HG02870 (cell line): Measurements from ENCODE around the gene DCAKD.

Experiments
- ATAC-seq: cut with Tn5 transposase; IDR thresholded peaks from one replicate; pipeline ENCODE4 v1.9.1; 2021; ENCODE audit warnings: mild to moderate bottlenecking, moderate library complexity; ENCODE audit not compliant: unreplicated experiment

Gene DCAKD

DNA sequence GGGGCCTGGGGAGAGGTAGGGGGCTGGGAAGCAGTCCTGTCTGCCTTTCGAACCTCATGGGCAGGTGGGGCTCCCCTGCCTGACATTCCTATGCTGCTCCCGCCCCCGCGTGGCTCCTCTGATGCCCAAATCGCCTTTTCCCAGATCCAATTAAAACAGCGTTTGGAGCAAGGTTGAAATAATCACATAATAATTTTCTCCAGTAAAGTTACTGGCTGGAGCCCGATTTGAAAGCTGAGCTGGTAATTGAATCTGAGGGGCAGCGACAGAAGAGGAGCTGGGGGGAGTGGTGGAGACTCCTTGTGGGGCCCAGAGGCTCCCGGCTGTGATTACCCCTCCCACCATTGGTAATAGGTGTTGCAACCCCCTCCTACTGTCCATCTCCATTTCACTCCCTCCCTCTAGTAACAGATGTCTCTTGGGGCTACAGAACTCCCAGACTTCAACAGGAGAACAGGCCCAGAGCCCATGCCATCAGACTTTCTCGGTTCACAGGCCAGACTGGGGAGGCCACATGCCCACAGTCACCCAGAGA, 44.4 kb downstream of the DCAKD start:
- ATAC-seq: no peak

DNA sequence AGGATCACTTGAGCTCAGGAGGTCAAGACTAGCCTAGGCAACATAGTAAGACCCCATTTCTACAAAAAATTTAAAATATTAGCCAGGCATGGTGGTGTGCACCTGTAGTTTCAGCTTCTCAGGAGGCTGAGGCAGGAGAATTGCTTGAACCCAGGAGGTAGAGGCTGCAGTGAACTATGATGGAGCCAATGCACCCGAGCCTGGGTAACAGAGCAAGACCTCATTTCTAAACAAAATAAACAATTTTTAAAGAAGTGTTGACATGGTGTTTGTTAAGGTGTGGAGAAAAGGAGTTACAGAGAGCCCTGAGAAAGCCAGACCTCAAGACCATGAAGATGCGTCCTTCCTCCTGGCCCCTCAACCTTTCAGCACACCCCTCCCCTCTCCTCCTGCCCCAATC, 45.7 kb downstream of the DCAKD start:
- no peak for ATAC-seq

- no peak for ATAC-seq
These were observed 47.0 kb downstream of the DCAKD start for GRCh38 chr17:45004388-45004787.

- ATAC-seq: no peak
These were observed 47.6 kb downstream of the DCAKD start for GRCh38 chr17:45003877-45004276.

DNA sequence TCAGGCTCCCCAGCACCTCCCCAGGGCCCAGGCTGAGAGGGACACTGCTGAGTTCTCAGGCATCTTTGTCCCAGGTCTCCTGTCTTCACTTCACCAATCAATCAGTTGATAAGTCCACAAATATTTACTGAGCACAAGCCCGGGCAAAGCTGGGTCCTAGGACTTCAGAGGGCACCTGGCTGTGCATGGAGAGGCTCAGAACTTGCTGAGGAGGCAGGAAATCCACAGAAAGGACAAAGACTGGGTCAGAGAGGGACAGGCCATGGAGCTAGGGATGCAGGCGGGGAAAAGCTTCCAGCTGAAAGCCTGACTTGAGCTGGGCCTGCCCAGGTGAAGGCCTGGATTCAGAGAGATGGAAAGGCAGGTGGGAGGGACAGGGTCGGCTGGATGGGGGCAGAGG, 50.1 kb downstream of the DCAKD start:
- ATAC-seq: no peak

DNA sequence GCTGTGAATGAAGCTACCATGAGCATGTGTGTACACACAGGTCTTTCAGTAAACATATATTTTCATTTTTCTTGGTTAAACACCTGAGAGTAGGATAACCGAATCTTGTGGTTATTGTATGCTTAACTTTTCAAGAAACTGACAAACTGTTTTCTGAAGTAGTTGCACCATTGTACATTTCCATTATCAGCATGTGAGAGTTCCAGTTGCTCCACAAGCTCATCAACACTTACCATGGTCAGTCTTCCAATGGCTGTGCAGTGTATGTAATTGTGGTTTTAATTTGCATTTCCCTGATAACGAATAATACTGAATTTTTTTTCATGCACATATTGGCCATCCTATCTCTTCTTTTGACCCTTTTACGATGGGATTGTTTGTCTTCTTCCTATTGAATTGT, 52.0 kb downstream of the DCAKD start:
- ATAC-seq: no peak

- no peak for ATAC-seq
These were observed 52.8 kb downstream of the DCAKD start for GRCh38 chr17:44998646-44999045.

GRCh38 chr17:44997733-44998520, 53.5 kb downstream of the DCAKD start:
- ATAC-seq: no peak

DNA sequence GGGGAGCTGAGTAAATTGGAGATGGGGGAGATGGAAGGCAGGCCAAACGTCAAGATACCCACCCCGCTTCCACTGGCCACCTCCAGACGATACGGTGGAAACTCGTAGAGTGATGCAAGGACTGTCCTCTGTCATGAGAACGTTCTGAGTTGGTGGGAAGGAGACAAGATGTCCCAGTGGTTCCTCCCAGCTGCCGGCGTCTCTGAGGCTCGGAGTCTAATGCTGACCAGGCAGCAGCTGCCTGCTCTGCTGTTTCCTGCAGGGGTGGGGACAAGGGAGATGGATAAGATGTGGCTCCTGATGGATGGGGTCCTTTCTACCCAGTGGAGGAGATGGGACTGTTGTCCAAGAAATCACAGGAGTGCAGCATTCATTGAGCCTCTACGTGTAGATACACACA, 55.1 kb downstream of the DCAKD start:
- ATAC-seq: no peak

DNA sequence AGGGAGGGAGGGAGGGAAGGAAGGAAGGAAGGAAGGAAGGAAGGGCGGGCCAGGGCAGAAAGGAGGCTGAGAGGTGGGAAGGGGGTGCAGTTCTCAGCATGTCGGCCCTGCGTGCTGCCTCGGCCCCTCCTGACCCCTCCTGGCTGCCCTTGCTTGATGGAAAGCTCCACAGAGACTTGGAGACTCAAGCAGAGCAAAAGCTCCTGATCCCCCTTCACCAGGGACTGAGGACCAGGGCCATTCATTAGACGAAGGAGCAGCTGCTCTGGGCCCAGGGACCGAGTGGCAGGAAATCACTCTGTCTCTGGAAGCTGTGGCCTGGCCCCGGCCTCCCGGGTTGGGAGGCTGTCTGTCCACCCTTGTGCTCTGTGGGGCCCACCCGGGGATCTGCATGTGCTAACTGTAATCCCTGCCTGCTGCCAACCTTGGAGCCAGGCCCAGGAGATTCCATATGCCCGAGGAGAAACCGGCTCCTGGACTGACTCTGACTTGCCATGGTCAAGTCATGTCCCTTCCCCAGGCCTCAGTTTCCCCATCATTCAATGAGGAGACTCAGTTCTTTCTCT, 55.9 kb downstream of the DCAKD start:
- no peak for ATAC-seq

DNA sequence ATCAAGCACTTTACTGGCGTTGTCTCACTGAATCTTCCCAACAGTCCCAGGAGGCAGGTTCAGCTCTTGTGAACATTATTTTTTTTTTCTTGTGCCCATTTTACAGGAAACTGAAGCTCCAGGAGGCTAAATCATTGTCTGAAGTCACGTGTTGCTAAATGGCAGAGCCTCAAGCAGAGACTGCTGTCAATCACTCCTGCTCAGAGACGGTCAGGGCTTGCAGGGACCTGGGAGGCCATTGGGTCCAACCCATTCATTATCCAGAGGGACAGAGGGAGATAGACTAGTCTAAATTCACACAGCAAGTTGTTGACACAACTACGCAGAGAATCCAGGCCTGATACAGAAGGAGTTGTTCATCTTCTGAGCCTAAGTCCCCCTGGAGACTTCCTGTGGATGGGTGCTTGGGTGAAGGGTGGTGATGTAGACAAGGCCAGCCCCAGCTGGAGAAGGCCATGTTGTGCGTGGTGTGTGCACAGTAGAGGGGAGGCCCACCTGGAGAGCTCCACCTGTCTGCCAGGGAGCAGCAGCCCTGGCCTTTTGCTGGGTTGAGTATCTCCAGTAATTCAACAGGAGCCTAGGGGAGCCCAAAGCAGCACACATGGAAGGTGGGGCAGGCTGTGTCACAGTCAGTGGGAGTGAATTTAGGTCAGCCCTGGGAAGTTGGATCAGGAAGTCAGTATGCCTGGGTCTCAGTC, 59.0 kb downstream of the DCAKD start:
- no peak for ATAC-seq

DNA sequence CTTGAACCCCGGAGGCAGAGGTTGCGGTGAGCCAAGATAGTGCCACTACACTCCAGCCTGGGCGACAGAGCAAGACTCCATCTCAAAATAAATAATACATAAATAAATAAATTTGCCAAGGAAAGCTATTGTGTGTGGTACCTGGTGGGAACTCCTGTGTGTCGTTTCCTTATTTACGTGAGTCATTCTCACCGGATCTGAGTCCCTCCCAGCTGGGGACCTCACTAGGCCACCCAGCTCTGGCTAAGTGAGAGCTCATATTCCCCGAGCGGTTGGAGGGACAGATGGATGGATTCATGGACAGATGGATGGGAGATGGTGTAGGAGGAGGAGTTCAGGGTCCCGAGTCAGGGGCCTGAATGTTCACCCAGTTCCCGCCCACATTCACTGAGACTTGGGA, 60.4 kb downstream of the DCAKD start:
- no peak for ATAC-seq

- no peak for ATAC-seq
These were observed 61.8 kb downstream of the DCAKD start for GRCh38 chr17:44989552-44990138.

DNA sequence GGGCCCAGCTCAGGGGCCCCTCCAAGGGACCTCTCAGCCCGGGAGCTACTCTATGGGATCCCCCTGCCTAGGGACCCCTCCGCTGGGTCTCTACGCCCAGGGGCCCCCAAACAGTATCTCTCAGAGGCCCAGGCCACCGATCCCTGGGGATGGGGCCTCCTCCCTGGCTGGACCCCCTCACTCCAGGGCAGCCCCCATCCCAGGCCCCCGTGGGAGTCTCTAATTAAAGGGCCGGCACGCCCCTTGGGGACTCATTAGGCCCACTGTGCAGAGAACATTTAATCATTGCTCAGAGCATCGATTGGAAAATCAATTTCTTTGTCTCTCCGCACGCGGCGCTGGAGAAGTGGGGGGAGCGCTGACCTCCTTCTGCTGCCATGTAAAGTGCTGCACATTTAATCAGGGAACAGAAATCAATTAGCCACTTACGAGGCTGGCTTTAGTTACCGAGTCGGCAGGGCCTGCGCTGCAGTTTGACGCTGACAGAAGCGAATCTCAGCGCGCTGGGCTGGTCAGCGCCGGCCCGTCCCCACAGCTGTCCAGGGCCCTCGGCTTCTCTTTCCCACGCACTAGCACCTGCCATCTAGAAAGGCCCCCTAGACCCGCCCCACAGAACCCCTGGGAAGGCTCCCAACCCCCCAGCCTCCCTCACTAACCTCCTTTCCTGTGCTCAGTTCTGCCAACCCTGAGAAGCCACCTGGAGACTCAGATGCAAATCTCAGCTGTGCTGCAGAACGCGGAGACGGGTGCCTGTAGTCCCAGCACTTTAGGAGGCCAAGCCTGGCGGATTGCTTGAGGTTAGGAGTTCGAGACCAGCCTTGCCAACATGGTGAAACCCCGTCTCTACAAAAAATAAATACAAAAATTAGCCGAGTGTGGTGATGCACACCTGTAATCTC, 63.1 kb downstream of the DCAKD start:
- ATAC-seq: no peak

GRCh38 chr17:44983563-44983962, 67.9 kb downstream of the DCAKD start:
- ATAC-seq: no peak

- no peak for ATAC-seq
These were observed 69.2 kb downstream of the DCAKD start for GRCh38 chr17:44982113-44982702.

DNA sequence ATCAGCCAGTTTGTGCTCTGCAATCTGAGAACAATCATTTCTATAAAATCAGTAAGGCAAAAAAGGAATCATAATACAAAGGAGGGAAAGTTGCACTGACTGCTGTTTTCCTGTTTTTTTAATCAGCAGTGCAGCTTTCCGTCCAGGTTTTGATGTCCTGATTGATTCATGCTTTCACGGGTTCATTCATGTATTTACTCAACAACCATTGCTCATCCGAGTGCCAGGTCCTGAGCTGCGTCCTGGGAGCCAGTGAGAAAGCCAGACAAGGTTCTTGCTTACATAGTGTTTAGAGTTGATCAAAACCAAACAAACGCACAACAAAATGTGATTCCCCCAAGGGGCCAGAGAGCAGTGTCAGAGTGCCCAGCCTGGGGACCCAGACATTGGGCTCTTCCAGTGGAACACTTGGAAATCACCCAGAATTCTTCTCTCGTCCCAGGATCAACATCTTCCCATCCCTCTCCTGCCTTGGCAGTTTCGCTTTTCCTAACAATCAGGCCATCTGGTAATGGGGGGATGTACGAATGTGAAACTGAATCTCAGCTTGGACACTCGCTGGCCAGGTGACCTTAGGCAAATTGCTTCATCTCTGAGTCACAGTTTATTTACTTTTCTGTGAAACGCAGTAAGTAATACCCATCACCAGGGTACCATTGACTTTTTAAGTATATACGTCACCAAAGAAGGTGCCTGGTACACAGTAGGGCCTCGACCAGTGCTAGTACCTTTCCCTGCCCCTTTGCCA, 70.0 kb downstream of the DCAKD start:
- no peak for ATAC-seq

DNA sequence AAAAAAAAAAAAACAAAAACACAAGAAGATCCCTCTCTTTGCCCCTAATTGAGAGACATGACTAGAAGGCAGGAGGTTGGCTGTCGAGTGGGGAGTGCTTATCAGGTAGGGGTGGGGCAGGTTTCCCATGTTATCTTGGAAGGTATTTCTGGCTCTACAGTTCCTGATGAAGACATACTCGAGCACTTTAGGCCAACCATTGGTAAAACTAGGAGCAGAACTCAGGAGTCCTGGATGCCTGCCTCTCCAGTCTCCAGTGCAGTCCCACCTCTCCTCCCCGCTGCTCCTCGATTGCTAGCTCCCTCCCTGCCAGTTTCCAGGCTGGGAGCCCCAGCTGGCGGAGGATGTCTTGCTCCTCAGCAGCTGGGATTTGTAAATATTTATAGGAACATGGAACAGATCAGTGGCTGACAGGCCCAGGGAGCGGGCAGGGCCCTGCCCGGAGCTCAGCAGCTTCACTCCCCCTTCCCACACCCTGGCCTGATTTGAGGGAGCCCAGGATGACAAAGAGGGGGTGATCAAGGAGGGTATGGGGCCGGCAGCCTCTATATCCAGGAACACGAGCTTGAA, 71.9 kb downstream of the DCAKD start:
- ATAC-seq: no peak

DNA sequence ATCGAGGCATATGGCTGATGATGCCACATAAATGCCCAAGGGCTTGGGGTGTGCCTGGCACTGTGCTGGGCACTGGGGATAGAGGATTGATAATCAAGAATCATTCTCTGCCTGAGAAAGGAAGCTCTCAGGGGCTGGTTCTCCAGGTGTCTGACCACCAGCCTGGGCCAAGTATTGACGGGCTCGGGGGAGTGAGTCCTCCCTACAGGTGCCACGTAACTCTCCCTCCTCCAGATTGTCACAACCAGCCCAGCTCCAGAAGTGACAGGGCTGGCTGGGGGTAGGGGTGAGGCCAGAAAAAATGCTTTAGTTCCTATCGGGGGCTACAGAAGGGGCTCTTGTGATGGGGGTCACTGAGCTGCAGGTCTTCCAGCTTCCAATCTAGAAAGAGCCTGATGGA, 72.6 kb downstream of the DCAKD start:
- no peak for ATAC-seq
